Measurements from ENCODE around the gene PHLDA3.

DNA sequence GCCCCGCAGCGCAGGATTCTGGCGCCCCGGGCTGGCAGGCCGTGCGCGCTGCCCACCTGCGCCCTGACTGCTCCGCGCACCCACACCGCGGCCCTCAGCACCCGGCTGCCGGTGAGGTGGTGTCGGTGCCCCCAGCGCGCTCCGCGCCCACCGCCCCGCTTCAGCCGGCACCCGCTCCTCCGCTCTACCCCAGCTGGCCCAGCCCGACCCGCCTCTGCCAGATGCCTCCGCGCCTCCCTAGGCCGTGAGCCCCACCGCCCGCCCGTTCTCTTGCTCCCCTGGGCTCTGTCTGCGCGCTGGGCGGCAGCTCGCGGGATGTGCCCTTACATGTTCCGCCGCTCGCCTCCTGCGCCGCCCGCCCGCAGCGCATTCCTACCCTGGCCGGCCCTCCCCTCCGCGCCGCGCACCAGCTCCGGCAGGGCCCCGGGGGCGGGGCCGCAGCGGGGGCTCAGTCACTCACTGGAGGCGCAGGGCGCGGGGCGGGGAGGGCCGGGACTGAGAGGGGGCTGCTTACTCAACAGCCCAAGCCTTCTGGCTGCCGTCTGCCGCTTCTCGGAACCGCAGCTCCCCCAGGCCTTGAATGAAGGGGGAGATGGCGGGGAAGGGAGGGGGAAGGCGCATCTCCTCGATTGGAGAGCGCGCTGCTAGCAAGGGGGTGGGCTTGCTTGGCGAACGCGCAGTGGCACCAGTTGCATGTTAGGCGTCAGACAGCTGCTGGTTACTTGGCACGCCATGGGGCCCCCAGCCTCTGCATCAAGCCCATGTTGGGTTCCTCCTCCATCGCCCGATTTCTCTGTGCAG, at the start of gene PHLDA3:
- TF ChIP-seq POLR2A (IDR thresholded peaks at IDR 0.05; ENCODE audit: low read depth, low read length) (peak; percentile 95), RCOR1 (IDR thresholded peaks at IDR 0.05; ENCODE audit: insufficient replicate concordance, low read length) (no peak), MAFK (IDR thresholded peaks at IDR 0.05; ENCODE audit: low read depth, low read length) (no peak), RAD21 (IDR thresholded peaks at IDR 0.05; ENCODE audit: low read length) (peak; percentile 14), SMC3 (IDR thresholded peaks at IDR 0.05; ENCODE audit: low read depth, low read length) (no peak), MAZ (IDR thresholded peaks at IDR 0.05; ENCODE audit: borderline replicate concordance, low read depth, low read length) (peak; percentile 99), RFX5 (IDR thresholded peaks at IDR 0.05; ENCODE audit: low read depth, low read length) (no peak), BHLHE40 (IDR thresholded peaks at IDR 0.05; ENCODE audit: low read depth, low read length) (no peak), FOS (IDR thresholded peaks at IDR 0.05; ENCODE audit: low read depth, low read length) (no peak)
- TF ChIP-seq, protein P1, sequence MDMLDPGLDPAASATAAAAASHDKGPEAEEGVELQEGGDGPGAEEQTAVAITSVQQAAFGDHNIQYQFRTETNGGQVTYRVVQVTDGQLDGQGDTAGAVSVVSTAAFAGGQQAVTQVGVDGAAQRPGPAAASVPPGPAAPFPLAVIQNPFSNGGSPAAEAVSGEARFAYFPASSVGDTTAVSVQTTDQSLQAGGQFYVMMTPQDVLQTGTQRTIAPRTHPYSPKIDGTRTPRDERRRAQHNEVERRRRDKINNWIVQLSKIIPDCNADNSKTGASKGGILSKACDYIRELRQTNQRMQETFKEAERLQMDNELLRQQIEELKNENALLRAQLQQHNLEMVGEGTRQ (IDR thresholded peaks at IDR 0.05; ENCODE audit: low read depth, low read length), result no peak
- TF ChIP-seq, protein P2, sequence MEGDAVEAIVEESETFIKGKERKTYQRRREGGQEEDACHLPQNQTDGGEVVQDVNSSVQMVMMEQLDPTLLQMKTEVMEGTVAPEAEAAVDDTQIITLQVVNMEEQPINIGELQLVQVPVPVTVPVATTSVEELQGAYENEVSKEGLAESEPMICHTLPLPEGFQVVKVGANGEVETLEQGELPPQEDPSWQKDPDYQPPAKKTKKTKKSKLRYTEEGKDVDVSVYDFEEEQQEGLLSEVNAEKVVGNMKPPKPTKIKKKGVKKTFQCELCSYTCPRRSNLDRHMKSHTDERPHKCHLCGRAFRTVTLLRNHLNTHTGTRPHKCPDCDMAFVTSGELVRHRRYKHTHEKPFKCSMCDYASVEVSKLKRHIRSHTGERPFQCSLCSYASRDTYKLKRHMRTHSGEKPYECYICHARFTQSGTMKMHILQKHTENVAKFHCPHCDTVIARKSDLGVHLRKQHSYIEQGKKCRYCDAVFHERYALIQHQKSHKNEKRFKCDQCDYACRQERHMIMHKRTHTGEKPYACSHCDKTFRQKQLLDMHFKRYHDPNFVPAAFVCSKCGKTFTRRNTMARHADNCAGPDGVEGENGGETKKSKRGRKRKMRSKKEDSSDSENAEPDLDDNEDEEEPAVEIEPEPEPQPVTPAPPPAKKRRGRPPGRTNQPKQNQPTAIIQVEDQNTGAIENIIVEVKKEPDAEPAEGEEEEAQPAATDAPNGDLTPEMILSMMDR (conservative IDR thresholded peaks at IDR 0.05; ENCODE audit: low read depth, low read length), result 0 out of 2 replicates have a peak, but pooled peaks have one; percentile 8
- TF ChIP-seq, protein P3, sequence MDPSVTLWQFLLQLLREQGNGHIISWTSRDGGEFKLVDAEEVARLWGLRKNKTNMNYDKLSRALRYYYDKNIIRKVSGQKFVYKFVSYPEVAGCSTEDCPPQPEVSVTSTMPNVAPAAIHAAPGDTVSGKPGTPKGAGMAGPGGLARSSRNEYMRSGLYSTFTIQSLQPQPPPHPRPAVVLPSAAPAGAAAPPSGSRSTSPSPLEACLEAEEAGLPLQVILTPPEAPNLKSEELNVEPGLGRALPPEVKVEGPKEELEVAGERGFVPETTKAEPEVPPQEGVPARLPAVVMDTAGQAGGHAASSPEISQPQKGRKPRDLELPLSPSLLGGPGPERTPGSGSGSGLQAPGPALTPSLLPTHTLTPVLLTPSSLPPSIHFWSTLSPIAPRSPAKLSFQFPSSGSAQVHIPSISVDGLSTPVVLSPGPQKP (IDR thresholded peaks at IDR 0.05; ENCODE audit: borderline replicate concordance, low read depth, low read length), result no peak
